ENCODE measurements around the gene SPRED2.
A peak's percentile ranks its signal among the peaks of the same experiment; 100 is the strongest.

Gene SPRED2

DNA sequence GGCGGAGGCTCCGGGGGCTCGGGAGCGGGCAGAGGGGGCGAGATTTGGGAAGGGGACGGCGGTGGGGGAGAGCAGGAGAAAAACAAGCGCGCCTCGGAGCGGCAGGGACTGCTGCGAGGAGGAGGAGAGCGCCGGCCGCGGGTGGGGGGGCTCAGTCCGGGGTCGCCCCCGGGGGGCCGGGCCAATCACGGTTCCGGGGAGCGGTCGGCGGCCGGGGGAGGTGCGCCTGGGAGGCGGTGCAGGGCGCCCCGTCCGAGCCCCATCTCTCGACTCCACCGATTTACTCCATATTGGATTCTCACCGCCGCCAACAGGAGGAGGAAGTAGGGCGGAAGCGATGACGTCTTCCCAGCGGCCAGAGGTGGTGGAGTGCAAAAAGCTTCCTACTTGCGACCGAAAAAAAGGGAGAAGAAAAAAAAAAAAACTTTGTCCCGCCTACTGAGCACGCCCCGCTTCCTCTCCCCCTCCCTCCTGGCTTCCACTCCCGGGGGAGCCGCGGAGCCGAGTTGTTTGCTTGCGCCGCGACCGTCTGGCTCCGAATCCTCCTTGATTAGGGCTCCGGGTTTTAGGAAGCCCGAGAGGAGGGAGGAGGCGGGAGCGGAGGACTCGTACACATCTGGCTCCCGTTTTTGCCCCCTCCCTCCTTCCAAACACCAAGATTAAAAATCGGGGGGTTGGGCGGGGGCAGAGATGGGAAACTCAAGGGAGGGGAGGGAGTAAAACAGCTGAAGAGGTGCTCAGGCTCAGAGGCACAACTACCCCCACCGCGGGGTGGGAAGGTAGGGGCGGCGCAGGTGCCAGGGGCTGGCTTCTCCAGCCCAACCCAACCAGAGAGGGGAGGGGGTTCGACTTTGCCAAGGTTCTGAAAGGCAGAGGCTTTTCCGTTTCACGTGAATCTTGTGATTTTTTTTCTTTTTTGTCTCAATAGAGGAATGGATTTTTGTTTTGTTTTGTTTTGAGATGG, at the start of gene SPRED2:
TSS of gene SPRED2 (minus strand) at position 373 of the 964 bp plus-strand sequence. CDS start 612 bp downstream, outside the sequence.
- H3K4me1 ChIP-seq (ENCODE audit: control insufficient read depth in 1 of 2, insufficient read depth in 2 of 2, low read length in 2 of 2): peaks cover 5 to 16% of the 10 kb centered on the region in 2 donors
- no peaks in the 10 kb centered on the region for H3K9me3 ChIP-seq (ENCODE audit: control insufficient read depth in 1 of 2, low read length in 2 of 2)
- H3K27ac ChIP-seq (ENCODE audit: low read length): peak within 1 kb of the TSS; percentile 72
- H3K4me3 ChIP-seq (ENCODE audit: low read depth in 1 of 2, low read length in 2 of 2): peak within 1 kb of the TSS; percentile 74 to 88
- no peaks in the 10 kb centered on the region for H3K27me3 ChIP-seq (ENCODE audit: low read depth, low read length)
- H3K36me3 ChIP-seq (ENCODE audit: control insufficient read depth in 1 of 2, insufficient read depth in 2 of 2, low read length in 2 of 2): peaks cover 0 to 6% of the 10 kb centered on the region in 2 donors

GRCh38 chr2:65481961-65482360, 49.6 kb upstream of the SPRED2 start:
- Histone ChIP-seq H3K4me3 (ENCODE audit: low read depth in 1 of 2, low read length in 2 of 2) (no peak overlapping the region), H3K4me1 (ENCODE audit: control insufficient read depth in 1 of 2, insufficient read depth in 2 of 2, low read length in 2 of 2) (no peaks in the 10 kb centered on the region), H3K27me3 (ENCODE audit: low read depth, low read length) (no peaks in the 10 kb centered on the region)

GRCh38 chr2:65479524-65479923, 47.1 kb upstream of the SPRED2 start:
- Histone ChIP-seq H3K36me3 (ENCODE audit: control insufficient read depth in 1 of 2, insufficient read depth in 2 of 2, low read length in 2 of 2) (no peaks in the 10 kb centered on the region), H3K27ac (ENCODE audit: low read length) (no peak overlapping the region), H3K4me3 (ENCODE audit: low read depth in 1 of 2, low read length in 2 of 2) (no peak overlapping the region), H3K9me3 (ENCODE audit: control insufficient read depth in 1 of 2, low read length in 2 of 2) (peaks cover 6 to 8% of the 10 kb centered on the region in 2 donors), H3K27me3 (ENCODE audit: low read depth, low read length) (no peaks in the 10 kb centered on the region), H3K4me1 (ENCODE audit: control insufficient read depth in 1 of 2, insufficient read depth in 2 of 2, low read length in 2 of 2) (no peaks in the 10 kb centered on the region)

More at GRCh38 chr2:65481961-65482360, 49.6 kb upstream of the SPRED2 start:
- H3K27ac ChIP-seq (ENCODE audit: low read length): no peak overlapping the region
- no peaks in the 10 kb centered on the region for H3K9me3 ChIP-seq (ENCODE audit: control insufficient read depth in 1 of 2, low read length in 2 of 2)
- H3K36me3 ChIP-seq (ENCODE audit: control insufficient read depth in 1 of 2, insufficient read depth in 2 of 2, low read length in 2 of 2): no peaks in the 10 kb centered on the region

GRCh38 chr2:65478498-65479135, 46.2 kb upstream of the SPRED2 start:
- no peak overlapping the region for H3K27ac ChIP-seq (ENCODE audit: low read length)
- H3K9me3 ChIP-seq (ENCODE audit: control insufficient read depth in 1 of 2, low read length in 2 of 2): peaks cover 6 to 8% of the 10 kb centered on the region in 2 donors
- H3K4me3 ChIP-seq (ENCODE audit: low read depth in 1 of 2, low read length in 2 of 2): no peak overlapping the region
- H3K4me1 ChIP-seq (ENCODE audit: control insufficient read depth in 1 of 2, insufficient read depth in 2 of 2, low read length in 2 of 2): no peaks in the 10 kb centered on the region
- no peaks in the 10 kb centered on the region for H3K27me3 ChIP-seq (ENCODE audit: low read depth, low read length)
- H3K36me3 ChIP-seq (ENCODE audit: control insufficient read depth in 1 of 2, insufficient read depth in 2 of 2, low read length in 2 of 2): no peaks in the 10 kb centered on the region

DNA sequence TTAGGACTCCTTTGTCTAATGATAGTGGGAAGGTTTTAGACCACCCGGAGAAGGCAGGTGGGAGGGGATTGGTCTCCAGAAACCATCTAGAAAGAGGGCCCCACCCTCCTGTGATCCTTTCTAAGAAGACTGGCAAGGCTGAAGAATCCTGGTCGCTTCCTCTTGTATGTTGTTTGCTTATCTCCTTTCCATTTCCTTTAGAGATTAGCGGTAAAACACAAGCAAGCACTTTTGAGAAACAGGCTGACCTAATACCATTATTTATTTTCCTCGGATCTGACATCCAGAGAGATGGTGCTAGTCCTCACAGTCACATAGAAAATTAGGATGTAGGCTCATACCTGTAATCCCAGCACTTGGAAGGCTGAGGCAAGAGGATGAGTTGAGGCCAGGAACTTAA, 45.2 kb upstream of the SPRED2 start:
- Histone ChIP-seq H3K4me1 (ENCODE audit: control insufficient read depth in 1 of 2, insufficient read depth in 2 of 2, low read length in 2 of 2) (no peaks in the 10 kb centered on the region), H3K36me3 (ENCODE audit: control insufficient read depth in 1 of 2, insufficient read depth in 2 of 2, low read length in 2 of 2) (no peaks in the 10 kb centered on the region), H3K9me3 (ENCODE audit: control insufficient read depth in 1 of 2, low read length in 2 of 2) (peaks cover 6 to 8% of the 10 kb centered on the region in 2 donors), H3K27me3 (ENCODE audit: low read depth, low read length) (no peaks in the 10 kb centered on the region), H3K4me3 (ENCODE audit: low read depth in 1 of 2, low read length in 2 of 2) (no peak overlapping the region), H3K27ac (ENCODE audit: low read length) (no peak overlapping the region)

DNA sequence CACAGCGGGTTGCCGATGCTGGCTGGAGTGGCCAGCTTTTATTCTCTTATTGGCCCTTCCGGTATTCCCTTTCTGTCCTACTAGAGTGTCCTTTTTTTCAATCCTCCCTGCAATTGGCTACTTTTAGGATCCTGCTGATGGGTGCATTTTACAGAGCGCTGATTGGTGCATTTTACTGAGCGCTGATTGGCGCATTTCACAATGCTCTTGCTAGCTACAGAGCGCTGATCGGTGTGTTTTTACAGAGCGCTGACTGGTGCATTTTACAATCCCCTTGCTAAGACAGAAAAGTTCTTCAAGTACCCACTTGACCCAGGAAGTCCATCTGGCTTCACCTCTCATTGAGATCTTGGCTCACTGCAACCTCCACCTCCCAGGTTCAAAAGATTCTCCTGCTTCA, 44.4 kb upstream of the SPRED2 start:
- H3K4me1 ChIP-seq (ENCODE audit: control insufficient read depth in 1 of 2, insufficient read depth in 2 of 2, low read length in 2 of 2): no peaks in the 10 kb centered on the region
- no peaks in the 10 kb centered on the region for H3K27me3 ChIP-seq (ENCODE audit: low read depth, low read length)
- H3K27ac ChIP-seq (ENCODE audit: low read length): no peak overlapping the region
- no peaks in the 10 kb centered on the region for H3K36me3 ChIP-seq (ENCODE audit: control insufficient read depth in 1 of 2, insufficient read depth in 2 of 2, low read length in 2 of 2)
- H3K9me3 ChIP-seq (ENCODE audit: control insufficient read depth in 1 of 2, low read length in 2 of 2): peaks cover 6 to 8% of the 10 kb centered on the region in 2 donors
- H3K4me3 ChIP-seq (ENCODE audit: low read depth in 1 of 2, low read length in 2 of 2): no peak overlapping the region

GRCh38 chr2:65475000-65475399, 42.6 kb upstream of the SPRED2 start:
- H3K9me3 ChIP-seq (ENCODE audit: control insufficient read depth in 1 of 2, low read length in 2 of 2): peaks cover 6 to 8% of the 10 kb centered on the region in 2 donors
- no peak overlapping the region for H3K27ac ChIP-seq (ENCODE audit: low read length)

GRCh38 chr2:65473045-65473444, 40.6 kb upstream of the SPRED2 start:
- H3K4me3 ChIP-seq (ENCODE audit: low read depth in 1 of 2, low read length in 2 of 2): no peak overlapping the region
- no peak overlapping the region for H3K27ac ChIP-seq (ENCODE audit: low read length)
- H3K4me1 ChIP-seq (ENCODE audit: control insufficient read depth in 1 of 2, insufficient read depth in 2 of 2, low read length in 2 of 2): no peaks in the 10 kb centered on the region
- H3K9me3 ChIP-seq (ENCODE audit: control insufficient read depth in 1 of 2, low read length in 2 of 2): peaks cover 6 to 8% of the 10 kb centered on the region in 2 donors
- no peaks in the 10 kb centered on the region for H3K36me3 ChIP-seq (ENCODE audit: control insufficient read depth in 1 of 2, insufficient read depth in 2 of 2, low read length in 2 of 2)
- no peaks in the 10 kb centered on the region for H3K27me3 ChIP-seq (ENCODE audit: low read depth, low read length)

More at GRCh38 chr2:65475000-65475399, 42.6 kb upstream of the SPRED2 start:
- no peak overlapping the region for H3K4me3 ChIP-seq (ENCODE audit: low read depth in 1 of 2, low read length in 2 of 2)
- H3K4me1 ChIP-seq (ENCODE audit: control insufficient read depth in 1 of 2, insufficient read depth in 2 of 2, low read length in 2 of 2): no peaks in the 10 kb centered on the region
- H3K27me3 ChIP-seq (ENCODE audit: low read depth, low read length): no peaks in the 10 kb centered on the region
- no peaks in the 10 kb centered on the region for H3K36me3 ChIP-seq (ENCODE audit: control insufficient read depth in 1 of 2, insufficient read depth in 2 of 2, low read length in 2 of 2)

- H3K27me3 ChIP-seq (ENCODE audit: low read depth, low read length): no peaks in the 10 kb centered on the region
- no peaks in the 10 kb centered on the region for H3K4me1 ChIP-seq (ENCODE audit: control insufficient read depth in 1 of 2, insufficient read depth in 2 of 2, low read length in 2 of 2)
- H3K27ac ChIP-seq (ENCODE audit: low read length): no peak overlapping the region
- peaks cover 6 to 8% of the 10 kb centered on the region in 2 donors for H3K9me3 ChIP-seq (ENCODE audit: control insufficient read depth in 1 of 2, low read length in 2 of 2)
- H3K36me3 ChIP-seq (ENCODE audit: control insufficient read depth in 1 of 2, insufficient read depth in 2 of 2, low read length in 2 of 2): no peaks in the 10 kb centered on the region
- H3K4me3 ChIP-seq (ENCODE audit: low read depth in 1 of 2, low read length in 2 of 2): no peak overlapping the region
Observed at GRCh38 chr2:65471409-65471808, 39.0 kb upstream of the SPRED2 start.

DNA sequence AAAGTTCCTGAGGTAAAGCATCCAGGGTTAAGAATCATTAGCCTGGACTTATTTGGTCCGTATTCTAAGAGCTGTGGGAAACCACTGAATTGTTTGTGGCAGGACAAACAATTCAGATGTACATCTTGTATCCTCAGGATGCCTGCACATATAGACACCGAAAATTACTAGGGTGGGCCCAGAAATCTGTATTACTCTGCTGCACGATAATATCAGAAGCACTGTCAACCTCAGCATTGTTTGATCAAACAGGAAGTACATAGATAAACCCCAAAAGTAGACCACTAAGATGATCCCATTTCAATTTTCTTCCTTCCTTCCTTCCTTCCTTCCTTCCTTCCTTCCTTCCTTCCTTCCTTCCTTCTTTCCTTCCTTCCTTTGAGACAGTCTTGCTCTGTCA, 34.2 kb upstream of the SPRED2 start:
- Histone ChIP-seq H3K27me3 (ENCODE audit: low read depth, low read length) (no peaks in the 10 kb centered on the region), H3K4me1 (ENCODE audit: control insufficient read depth in 1 of 2, insufficient read depth in 2 of 2, low read length in 2 of 2) (no peaks in the 10 kb centered on the region), H3K36me3 (ENCODE audit: control insufficient read depth in 1 of 2, insufficient read depth in 2 of 2, low read length in 2 of 2) (no peaks in the 10 kb centered on the region), H3K9me3 (ENCODE audit: control insufficient read depth in 1 of 2, low read length in 2 of 2) (no peaks in the 10 kb centered on the region), H3K4me3 (ENCODE audit: low read depth in 1 of 2, low read length in 2 of 2) (no peak overlapping the region), H3K27ac (ENCODE audit: low read length) (no peak overlapping the region)

DNA sequence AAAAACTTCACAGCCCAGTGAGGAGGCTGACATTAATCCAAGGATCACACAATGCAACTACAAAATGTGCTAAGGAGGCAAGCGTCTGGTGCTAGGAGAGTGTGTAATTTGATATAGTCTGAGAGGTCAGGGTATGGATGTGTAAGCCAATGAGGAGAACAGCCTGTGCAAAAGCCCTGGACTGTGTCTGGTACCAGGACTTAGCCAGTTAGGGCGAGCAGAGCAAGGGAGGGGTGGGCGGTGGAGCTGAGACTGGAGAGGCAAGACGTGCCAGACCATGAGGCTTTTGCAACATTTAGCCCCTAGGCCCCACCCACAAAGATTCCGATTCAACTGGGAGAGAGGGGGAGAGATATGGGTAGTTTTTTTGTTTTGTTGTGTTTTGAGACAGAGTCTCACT, 33.5 kb upstream of the SPRED2 start:
- H3K27me3 ChIP-seq (ENCODE audit: low read depth, low read length): no peaks in the 10 kb centered on the region
- no peaks in the 10 kb centered on the region for H3K9me3 ChIP-seq (ENCODE audit: control insufficient read depth in 1 of 2, low read length in 2 of 2)
- no peak overlapping the region for H3K4me3 ChIP-seq (ENCODE audit: low read depth in 1 of 2, low read length in 2 of 2)
- H3K36me3 ChIP-seq (ENCODE audit: control insufficient read depth in 1 of 2, insufficient read depth in 2 of 2, low read length in 2 of 2): no peaks in the 10 kb centered on the region
- no peak overlapping the region for H3K27ac ChIP-seq (ENCODE audit: low read length)
- H3K4me1 ChIP-seq (ENCODE audit: control insufficient read depth in 1 of 2, insufficient read depth in 2 of 2, low read length in 2 of 2): no peaks in the 10 kb centered on the region

Measured in muscle layer of duodenum (tissue), 2 donors.